C4-2B (cell line): ENCODE results near the gene TXNRD1.

Experiments
- CTCF ChIP-seq: fragments of 450-650 bp; conservative IDR thresholded peaks from 2 replicates; pipeline ENCODE4 v1.5.1; 2017; ENCODE audit warnings: mild to moderate bottlenecking
- ZFX ChIP-seq: fragments of 450-650 bp; IDR thresholded peaks from 2 replicates; pipeline ENCODE4 v1.6.1; 2017

GRCh38 chr12:104355630-104356029 is 140.1 kb downstream of the TXNRD1 start:
- TF ChIP-seq CTCF (no peak), ZFX (no peak)
